GM12864 (cell line): ENCODE data around the gene CLEC1B.

ENCODE experiments used
- DNase-seq: peaks from one replicate; pipeline ENCODE4 v3.0.0-alpha.2; 2011; ENCODE audit warnings: low read depth
- H3K4me3 ChIP-seq: 2 replicates; pipeline ENCODE4 v1.5.1; 2011; ENCODE audit warnings: mild to moderate bottlenecking, low read depth, low read length, control low read depth
- TF ChIP-seq, protein P1 (sequence below): IDR thresholded peaks from 2 replicates; pipeline ENCODE4 v1.5.1; 2011; ENCODE audit warnings: low read depth, mild to moderate bottlenecking, moderate library complexity, low read length, control low read depth, inconsistent platforms; ENCODE audit errors: missing control alignments

CLEC1B gene

DNA sequence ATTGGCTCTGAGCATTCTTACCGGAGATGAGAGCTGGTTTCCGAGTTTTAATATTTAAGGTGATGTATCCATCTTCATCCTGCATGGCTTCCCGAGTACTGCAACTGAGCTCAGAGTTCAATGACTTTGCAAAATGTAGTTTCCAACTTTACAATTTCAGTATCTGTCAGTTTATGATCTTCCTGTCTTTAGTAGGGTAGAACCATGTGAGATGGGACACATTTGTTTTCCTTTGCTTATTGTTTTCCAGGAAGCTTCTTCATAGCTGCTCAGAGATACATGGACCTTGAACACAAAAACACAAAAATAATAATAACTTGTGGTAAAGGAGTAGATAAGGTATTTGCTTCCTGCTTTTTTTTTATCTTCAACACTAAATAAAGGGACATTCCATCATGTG lies at the start of gene CLEC1B:
TSS of gene CLEC1B (minus strand) at position 106 of the 400 bp plus-strand sequence. CDS start at position 85, 21 bp downstream.
- no peak within 1 kb of the TSS for H3K4me3 ChIP-seq
- DNase-seq, result no peak
- TF ChIP-seq, protein P1, sequence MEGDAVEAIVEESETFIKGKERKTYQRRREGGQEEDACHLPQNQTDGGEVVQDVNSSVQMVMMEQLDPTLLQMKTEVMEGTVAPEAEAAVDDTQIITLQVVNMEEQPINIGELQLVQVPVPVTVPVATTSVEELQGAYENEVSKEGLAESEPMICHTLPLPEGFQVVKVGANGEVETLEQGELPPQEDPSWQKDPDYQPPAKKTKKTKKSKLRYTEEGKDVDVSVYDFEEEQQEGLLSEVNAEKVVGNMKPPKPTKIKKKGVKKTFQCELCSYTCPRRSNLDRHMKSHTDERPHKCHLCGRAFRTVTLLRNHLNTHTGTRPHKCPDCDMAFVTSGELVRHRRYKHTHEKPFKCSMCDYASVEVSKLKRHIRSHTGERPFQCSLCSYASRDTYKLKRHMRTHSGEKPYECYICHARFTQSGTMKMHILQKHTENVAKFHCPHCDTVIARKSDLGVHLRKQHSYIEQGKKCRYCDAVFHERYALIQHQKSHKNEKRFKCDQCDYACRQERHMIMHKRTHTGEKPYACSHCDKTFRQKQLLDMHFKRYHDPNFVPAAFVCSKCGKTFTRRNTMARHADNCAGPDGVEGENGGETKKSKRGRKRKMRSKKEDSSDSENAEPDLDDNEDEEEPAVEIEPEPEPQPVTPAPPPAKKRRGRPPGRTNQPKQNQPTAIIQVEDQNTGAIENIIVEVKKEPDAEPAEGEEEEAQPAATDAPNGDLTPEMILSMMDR, result no peak

DNA sequence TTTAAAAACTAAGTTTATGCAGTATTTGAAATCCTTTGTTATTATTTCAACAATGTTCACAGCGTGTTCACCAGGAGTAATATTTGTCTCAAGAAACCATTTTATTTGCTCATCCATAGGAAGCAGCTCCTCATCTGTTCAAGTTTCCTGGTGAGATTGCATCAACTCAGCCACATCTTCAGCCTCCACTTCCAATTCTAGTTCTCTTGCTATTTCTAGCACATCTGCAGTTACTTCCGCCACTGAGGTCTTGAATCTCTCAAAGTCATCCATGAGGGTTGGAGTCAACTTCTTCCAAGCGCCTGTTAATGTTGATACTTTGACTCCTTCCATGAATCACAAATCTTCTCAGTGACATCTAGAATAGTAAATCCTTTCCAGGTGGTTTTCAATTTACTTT lies 49.6 kb upstream of the CLEC1B start:
- TF ChIP-seq, protein P1, result no peak
- no peak overlapping the region for H3K4me3 ChIP-seq
- DNase-seq, result no peak

DNA sequence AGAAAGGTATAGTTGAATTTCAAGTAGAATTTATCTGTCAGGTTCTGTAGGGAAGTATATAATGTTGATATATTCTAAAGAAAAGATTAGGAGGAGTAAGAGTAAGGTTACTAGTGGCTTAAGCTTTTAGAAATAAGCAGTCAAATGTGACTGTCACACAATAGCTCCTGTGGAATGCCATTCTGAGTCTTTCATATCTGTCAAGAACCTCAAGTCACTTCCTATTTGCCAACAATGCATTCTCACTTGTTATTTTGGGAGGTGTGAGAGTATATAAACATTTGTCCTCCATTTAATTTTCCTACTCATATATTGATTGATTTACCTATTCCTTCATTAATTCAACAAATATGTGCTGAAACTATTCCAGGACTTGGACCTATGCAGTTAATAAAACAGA lies 43.2 kb upstream of the CLEC1B start:
- no peak overlapping the region for H3K4me3 ChIP-seq
- DNase-seq, result no peak
- TF ChIP-seq, protein P1, result no peak

DNA sequence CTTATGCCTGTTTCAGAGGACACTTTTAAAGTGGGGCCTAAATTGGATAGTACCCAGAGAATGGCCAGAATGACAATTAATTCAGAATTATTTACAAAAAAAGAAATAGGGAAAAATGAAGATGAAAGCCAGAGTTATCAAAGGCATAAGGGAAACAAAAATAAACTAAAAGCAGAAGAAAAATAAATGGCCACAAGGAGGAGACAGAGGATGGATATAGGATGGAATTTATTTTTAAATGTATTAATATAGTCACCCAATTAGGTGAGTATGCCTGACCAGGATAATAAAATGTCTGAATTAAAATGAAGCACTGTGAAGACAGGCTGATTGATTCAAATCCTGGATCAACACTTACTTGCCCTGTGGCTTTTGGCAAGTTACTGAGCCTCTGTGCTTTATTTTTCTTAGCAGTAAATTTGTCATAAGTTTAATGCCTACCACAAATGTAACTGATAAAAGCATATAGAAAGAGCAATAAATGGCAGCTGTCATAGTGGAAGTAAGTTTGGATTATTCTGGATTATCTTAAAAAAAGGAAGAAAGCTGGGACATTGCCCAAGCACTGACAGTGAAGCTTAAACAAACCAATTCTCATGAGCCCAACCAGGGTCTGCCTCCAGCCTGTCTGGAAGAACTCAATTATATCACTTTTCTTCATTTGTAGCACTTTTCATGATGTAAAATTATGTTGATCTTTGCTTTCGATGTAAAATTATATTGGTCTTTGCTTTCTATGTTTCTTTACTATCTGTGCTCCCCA lies 35.0 kb upstream of the CLEC1B start:
- TF ChIP-seq, protein P1, result peak; percentile 32
- H3K4me3 ChIP-seq, result no peak overlapping the region
- DNase-seq, result no peak

DNA sequence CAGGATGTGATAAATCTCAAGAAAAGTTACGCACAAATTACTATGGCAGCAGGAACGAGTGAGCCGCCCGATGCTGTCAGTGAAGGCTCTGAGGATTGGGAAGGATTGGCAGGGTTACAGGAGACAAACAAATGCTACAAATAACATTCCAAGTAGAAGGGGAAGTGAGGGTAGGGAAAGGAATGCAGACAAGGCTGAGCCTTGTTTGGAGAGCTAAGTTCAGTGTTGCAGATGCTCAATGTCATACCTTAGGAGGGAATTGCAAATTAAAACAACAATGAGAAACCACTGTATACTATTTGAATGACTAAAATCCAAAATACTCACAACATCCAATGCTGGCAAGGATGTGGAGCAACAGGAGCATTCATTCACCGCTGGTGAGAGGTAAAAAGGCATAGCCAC lies 32.9 kb upstream of the CLEC1B start:
- DNase-seq, result no peak
- TF ChIP-seq, protein P1, result no peak

DNA sequence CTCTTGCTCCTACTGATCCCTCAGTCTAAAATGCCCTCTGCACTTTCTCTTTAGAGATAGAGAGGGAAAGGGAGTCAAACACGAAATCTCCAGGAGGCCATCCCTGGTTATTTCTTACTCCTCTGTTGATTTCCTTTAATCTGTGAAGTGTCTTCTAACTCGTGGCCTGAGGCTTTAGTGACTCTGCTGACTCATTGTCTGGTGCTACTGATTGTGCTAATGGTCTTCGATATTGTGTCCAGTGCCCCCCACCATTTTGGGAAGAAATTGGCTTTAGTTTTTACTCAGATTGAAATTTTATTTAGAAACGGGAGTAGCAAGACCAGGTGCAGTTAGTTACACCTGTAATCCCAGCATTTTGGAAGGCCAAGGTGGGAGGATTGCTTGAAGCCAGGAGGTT lies 32.4 kb upstream of the CLEC1B start:
- DNase-seq, result no peak
- H3K4me3 ChIP-seq, result no peak overlapping the region
- TF ChIP-seq, protein P1, result no peak

More for the DNA sequence above, 32.9 kb upstream of the CLEC1B start:
- H3K4me3 ChIP-seq, result no peak overlapping the region

DNA sequence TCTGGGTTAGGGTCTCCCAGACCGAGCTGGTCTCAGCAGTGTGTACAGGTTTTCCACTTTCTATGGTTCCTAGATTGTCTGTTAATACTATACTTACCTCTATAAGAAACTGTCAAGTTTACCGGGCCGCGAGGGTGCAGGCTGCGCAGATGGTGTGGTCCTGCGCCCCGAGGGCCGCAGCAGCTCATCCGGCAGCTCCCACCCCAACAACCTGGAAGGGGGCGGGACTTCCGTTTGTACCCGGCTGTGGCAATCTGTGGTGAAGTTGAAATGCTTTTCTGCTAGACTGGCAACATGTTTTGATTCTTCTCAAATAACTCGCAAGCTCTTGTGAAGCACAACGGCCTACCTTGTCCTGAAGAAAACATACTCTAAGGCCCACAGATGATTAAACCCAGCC lies 31.5 kb upstream of the CLEC1B start, which contains the start of gene CLEC9A:
TSS of gene CLEC9A (plus strand) at position 237 of the 400 bp plus-strand sequence. CDS start 22,006 bp downstream, outside the sequence.
- TF ChIP-seq, protein P1, result no peak
- DNase-seq, result no peak
- no peak within 1 kb of the TSS for H3K4me3 ChIP-seq
